Stimulated activated CD4-positive, alpha-beta T cell treated with anti-CD3 and anti-CD28 coated beads, Interleukin-4, amount 100 ng/mL, for 48 hours (primary cell): Measurements from ENCODE around the gene RABGGTB.
"Not testable (repeated sequence)": the region's sequence is repeated elsewhere in the genome, so short reads cannot be mapped to it uniquely, and the experiment has no call there.

Experiments
- DNase-seq, 2 donors: peaks; one replicate each; pipeline ENCODE4 v3.0.0-alpha.2; 2020; ENCODE audit warnings: low read depth in 2 of 2

Gene RABGGTB

GRCh38 chr1:75795703-75796193 lies 9.7 kb downstream of the RABGGTB start:
- DNase-seq: no peak

- peak in 1 of 2 donors; percentile 22 for DNase-seq
Observed at GRCh38 chr1:75796376-75797272, 10.6 kb downstream of the RABGGTB start, which contains the start of gene MSH4. Gene MSH4 (plus strand): TSS chr1:75796882. CDS start chr1:75796986, 104 bp downstream.

GRCh38 chr1:75797273-75797588 lies 11.2 kb downstream of the RABGGTB start:
- no peak for DNase-seq

GRCh38 chr1:75797606-75798216 lies 11.7 kb downstream of the RABGGTB start:
- no peak for DNase-seq

GRCh38 chr1:75801480-75801879 lies 15.4 kb downstream of the RABGGTB start:
- not testable (repeated sequence) for DNase-seq

- no peak for DNase-seq
Observed at GRCh38 chr1:75808921-75809320, 22.9 kb downstream of the RABGGTB start.

- not testable (repeated sequence) for DNase-seq
Observed at GRCh38 chr1:75810113-75810512, 24.1 kb downstream of the RABGGTB start.

- no peak for DNase-seq
Observed at GRCh38 chr1:75811211-75811981, 25.3 kb downstream of the RABGGTB start.

GRCh38 chr1:75812065-75812464 lies 26.0 kb downstream of the RABGGTB start:
- DNase-seq: no peak

- DNase-seq: not testable (repeated sequence)
Observed at GRCh38 chr1:75823596-75823995, 37.5 kb downstream of the RABGGTB start.

- no peak for DNase-seq
Observed at GRCh38 chr1:75836528-75837100, 50.6 kb downstream of the RABGGTB start.

GRCh38 chr1:75838079-75838478 lies 52.0 kb downstream of the RABGGTB start:
- no peak for DNase-seq

GRCh38 chr1:75841421-75841820 lies 55.4 kb downstream of the RABGGTB start:
- no peak for DNase-seq
